Measurements from ENCODE around the gene TMEM161A.
"Not testable (repeated sequence)": the region's sequence is repeated elsewhere in the genome, so short reads cannot be mapped to it uniquely, and the experiment has no call there.

The TMEM161A gene

GRCh38 chr19:19120308-19121231 lies 17.7 kb downstream of the TMEM161A start:
- DNase-seq, result peak; percentile 42 to 50

DNA sequence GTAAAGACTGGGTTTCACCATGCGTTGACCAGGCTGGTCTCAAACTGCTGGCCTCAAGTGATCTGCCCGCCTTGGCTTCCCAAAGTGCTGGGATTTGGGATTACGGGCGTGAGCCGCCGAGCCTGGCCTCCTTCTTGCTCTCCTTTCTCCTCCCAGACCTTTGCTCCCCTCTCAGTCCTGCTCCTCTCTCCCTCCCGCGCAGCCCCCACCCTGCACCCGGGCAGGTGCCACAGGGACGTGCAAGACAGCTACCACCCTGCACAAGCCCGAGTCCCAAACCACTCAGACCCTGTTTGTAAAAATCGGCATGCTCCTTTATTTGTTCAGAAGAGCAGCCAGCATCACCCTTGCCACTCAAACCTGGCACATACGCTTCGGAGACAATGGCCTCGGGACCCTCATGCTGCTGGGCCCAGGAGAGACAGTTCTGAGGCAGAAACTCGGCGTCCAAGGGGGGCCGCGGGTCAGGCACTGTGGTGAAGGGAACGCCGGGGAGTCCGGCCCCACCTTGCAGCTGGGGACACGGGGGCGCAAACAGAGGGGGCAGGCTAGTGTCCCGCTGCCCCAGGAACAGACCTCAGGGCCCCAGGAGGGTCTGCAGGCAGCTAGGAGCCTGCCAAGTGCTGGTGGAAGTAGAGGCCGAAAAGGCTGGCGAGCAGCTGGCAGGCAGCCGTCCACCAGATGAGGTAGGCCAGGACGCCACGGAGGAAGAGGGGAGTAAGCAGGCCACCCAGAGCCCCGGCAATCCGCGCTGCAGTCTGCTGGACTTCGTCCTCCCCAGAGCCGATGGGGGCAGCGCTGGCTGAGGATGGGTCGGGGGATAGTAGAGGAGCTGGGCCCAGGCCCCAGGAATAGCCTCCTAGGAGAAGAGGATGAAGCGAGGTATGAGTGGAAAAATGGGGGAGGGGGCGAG lies 18.7 kb downstream of the TMEM161A start:
- no peak for DNase-seq

DNA sequence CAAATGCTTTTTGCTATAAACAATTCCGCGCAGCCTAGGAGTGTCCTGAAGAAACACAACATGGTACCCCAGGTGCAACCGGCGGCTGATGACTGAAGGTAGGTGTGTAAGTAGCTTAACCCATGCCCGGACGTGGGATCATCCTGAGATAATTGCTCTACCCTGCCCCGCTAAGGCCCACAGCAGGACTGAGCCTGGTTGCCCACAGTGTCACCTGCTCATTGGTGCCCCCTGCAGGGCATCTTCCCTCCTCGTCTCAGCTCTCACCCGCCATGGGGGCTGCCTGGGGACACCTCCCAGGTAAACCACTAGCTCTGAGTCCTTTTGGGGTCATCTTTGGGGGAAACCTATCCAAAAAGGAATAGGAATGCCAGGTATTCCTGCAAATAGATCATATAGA lies 22.3 kb downstream of the TMEM161A start:
- DNase-seq, result peak; percentile 69 to 75

GRCh38 chr19:19113040-19113626 lies 25.1 kb downstream of the TMEM161A start:
- DNase-seq, result no peak

DNA sequence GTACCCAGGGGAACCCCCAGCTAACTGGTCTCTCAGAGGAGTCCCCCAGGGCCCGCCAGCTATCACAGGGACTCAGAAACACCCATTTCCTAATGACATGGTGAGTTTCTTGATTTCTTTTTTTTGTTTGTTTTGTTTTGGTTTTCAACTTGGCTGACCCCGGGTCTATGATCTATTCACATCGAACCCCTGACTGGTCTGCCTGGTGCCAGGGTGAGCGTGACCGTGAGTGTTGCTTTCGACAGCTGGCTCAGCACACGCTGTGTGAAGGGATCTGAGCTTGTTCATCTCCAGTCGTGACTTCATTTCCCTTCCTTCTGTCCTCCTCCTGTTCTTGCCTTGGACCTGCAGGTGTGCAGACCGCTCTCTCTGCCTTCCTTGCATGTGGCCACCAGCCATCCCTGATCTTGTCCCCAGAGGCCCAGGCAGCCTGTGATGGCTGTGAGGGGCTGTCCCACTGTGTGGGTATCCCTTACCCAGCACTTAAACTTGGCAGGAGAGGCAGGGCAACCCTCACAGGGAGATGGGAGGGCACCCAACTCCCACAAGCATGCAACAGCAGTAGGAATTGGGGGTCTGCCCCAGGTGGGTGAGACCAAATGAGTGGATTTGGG lies 26.2 kb downstream of the TMEM161A start:
- DNase-seq, result no peak

- no peak for DNase-seq
Measured at GRCh38 chr19:19111136-19111835, 27.0 kb downstream of the TMEM161A start.

GRCh38 chr19:19110410-19111135 lies 27.7 kb downstream of the TMEM161A start:
- DNase-seq, result peak; percentile 41 to 53

- no peak for DNase-seq
Measured at GRCh38 chr19:19109601-19110000, 28.7 kb downstream of the TMEM161A start.

DNA sequence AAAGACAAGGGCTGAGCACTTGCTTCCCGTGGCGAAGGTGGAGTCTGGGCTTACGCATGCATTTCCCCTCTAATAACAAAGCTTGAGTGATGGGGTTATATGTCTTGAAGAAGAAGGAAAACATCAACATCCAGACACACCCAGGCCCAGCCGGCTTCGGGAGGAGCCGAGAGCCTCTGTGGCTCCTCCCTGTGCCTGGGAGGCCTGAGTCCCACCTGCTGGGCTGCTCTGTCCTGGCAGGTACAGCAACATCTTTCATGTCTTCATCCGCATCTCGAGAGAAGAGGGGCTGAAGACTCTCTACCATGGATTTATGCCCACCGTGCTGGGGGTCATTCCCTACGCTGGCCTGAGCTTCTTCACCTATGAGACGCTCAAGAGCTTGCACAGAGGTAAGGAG lies 30.6 kb downstream of the TMEM161A start:
- no peak for DNase-seq

GRCh38 chr19:19106938-19107337 lies 31.3 kb downstream of the TMEM161A start:
- not testable (repeated sequence) for DNase-seq

DNA sequence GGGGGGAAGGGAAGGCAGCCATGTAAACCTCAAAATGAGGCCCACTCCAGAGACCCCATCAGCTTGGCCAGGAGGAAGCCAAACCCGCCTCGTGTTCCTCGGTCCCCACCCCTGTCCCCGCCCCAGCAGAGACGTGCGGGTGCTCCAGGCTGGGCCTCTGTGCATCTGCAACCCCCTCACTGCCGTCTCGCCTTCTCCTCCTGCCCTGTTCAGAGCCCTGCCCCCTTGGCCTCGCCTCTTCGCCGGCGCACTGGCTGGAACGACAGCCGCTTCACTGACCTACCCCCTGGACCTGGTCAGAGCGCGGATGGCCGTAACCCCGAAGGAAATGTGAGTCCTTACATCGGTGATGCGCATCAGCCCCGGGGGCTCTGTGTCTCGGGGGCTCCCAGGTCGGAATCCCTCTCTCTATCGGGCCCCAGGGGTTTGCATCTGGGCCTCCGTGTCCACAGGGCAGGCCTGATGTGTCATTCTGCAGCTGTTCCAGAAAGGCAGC lies 32.2 kb downstream of the TMEM161A start:
- no peak for DNase-seq

DNA sequence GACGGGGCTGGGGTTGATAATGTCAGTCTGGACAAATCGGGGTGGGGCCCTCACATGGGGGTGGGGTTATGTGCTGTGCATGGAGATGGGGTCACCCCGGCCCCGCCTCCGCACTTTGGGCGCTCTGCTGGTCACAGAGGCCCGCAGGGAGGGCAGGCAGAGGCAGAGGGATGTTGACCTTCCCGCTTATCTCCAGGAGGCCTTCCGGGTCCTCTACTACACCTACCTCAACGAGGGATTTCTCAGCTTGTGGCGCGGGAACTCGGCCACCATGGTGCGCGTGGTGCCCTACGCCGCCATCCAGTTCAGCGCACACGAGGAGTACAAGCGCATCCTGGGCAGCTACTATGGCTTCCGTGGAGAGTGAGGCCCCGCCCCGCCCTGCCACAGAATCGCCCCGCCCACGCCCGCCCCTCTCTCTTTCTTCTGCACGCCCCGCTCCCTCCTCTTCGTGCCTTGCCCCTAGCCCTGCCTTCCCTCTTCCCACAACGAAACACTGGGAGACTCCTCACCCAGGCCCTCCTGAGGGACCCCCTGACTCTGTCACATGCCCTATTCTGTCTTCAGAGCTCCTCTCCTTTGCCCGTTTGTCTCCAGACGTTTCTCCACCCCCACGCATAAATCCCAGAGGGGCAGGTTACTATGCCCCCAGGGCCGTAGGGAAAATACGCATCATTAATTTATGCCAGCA lies 32.8 kb downstream of the TMEM161A start:
- DNase-seq, result no peak

DNA sequence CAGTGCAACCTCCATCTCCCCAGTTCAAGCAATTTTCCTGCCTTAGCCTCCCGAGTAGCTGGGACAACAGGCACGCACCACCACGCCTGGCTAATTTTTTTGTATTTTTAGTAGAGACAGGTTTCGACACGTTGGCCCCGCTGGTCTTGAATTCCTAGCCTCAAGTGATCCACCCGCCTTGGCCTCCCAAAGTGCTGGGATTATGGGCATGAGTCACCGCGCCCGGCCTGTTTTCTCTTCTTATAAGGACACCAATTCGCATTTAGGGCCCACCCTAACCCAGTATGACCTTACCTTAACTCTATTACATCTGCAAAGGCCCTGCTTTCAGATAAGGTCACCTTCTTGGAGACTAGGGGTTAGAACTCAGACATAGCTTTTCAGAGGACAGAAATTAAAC lies 35.1 kb downstream of the TMEM161A start:
- DNase-seq, result no peak

- DNase-seq, result not testable (repeated sequence)
Measured at GRCh38 chr19:19102566-19102965, 35.7 kb downstream of the TMEM161A start.

DNA sequence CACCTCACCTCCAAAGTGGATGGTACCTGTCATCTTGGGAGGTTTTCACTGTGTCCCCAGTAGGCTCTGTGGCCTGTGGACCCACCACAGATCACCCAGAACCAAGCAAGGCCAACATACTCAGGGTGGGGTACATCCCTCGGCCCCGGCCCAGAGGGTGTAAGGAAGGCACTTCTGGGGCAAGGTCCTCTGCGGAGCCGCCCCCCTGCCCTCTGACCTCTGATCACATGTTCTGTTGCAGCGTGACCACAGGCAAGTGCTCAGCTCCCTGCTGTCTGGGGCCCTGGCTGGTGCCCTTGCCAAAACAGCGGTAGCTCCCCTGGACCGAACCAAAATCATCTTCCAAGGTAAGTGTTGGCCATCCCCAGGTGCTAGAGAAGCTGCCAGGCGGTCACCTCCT lies 36.7 kb downstream of the TMEM161A start:
- DNase-seq, result no peak

- DNase-seq, result no peak
Measured at GRCh38 chr19:19098703-19099632, 39.3 kb downstream of the TMEM161A start.

DNA sequence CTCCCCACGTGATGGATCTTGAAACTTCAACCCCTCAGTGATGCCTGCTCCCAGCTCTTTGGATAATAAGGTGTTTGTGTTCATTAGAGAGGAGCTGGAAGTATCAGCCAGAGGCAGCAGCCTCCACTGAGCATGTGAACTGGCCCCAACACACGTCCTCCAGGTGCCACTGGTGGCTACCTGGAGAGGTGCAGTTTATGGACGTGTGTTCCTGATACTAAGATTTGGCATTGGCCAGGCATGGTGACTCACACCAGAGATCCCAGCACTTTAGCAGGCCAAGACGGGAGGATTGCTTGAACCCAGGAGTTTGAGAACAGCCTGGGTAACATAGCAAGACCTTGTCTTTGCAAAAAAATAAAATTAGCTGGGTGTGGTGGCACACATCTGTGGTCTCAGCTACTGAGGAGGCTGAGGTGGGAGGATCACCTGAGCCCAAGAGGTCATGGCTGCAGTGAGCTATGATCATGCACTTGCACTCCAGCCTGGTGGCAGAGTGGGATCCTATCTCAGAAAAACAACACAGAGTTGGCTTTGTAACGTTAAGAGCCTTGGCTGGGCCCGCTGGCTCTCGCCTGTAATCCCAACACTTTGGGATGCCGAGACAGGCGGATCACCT lies 40.1 kb downstream of the TMEM161A start:
- DNase-seq, result no peak

DNA sequence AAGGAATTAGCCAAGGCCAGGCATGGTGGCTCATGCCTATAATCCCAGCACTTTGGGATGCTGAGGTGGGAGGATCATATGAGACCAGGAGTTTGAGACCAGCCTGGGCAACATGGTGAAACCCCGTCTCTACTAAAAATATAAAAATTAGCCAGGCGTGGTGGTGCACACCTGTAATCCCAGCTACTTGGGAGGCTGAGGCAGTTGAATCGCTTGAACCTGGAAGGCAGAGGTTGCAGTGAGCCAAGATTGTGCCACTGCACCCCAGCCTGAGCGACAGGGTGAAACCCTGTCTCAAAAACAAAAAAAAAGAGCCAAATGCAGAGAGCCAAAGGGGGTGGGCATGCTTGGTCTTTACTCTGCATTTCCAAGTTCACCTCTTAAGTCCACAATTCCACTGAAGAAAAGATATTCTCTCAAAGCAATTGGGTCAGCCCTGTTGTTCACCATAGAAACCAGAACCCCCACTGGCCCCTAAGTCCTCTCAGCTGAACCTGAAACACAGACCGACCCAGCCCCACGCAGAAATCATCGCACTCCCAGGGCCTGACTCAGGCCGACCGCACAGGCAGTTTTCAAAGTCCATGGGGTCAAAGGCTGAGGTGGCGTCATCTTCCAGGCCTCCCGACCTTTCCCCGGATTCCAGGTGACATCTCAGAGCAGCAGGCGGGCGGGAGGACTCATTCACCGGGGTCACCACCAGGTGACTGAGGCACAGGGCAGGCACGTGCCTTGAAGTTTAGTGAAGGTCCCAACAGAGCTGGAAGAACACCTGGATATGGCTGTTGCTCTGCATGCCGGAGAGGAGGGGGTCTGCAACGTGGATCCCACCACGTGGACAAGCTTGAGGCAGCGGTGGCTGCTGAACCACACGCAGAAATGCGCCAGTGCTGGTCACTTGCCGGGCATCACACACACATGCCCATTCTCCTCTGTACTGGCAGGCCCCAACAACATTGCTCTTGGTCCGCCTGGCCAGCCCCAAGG lies 41.3 kb downstream of the TMEM161A start:
- DNase-seq, result no peak

Measured in activated T-cell treated with anti-CD3 and anti-CD28 coated beads, Interleukin-2, amount 50 U/mL, for 48 hours (primary cell).